Fibroblast of peridontal ligament (primary cell): Measurements from ENCODE around the gene LAMC2.

Source experiments
- DNase-seq: peaks from one replicate; pipeline ENCODE4 v3.0.0-alpha.2; 2010; ENCODE audit errors: extremely low read depth

The LAMC2 gene

DNA sequence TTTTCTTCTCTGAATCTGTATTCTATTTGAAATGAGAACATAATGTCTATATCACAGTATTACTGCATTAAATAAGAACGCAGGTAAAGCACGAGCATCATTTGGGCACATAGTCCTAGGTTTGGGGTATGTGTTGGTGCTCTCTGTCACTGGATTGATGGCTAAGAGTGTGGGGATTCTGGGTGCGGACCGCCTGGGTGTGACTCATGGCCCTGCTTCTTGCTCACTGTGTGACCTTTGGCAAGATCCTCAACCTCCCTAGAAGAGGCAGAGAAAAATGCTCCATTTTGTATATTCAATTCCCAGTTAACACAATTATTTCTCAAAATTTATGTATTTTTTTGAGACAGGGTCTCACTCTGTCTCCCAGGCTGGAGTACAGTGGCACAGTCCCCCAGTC, 99.7 kb downstream of the LAMC2 start:
- DNase-seq: no peak

DNA sequence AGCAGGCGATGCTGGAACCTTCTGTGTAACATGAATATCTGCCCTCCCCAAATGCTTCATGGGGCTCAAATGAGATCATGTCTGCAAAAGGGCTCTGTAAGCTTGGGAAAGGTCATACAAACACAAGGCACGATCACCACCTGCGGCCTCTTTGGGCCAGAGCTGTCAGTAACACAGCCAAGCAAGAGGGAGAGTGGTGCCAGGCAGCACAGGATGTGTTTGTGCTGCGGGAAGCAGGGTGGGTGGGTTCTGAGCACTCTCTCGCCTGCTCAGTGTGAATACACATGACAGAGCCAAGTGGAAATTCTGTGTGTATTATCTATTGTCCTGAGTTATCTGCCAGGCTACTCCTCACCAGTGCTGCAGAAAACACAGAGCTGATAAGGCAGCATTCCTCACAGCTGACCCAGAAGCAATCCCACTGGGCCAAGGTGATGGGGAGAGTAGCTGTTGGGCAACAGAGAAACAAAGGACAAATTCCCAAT, 101.2 kb downstream of the LAMC2 start:
- DNase-seq: no peak

DNA sequence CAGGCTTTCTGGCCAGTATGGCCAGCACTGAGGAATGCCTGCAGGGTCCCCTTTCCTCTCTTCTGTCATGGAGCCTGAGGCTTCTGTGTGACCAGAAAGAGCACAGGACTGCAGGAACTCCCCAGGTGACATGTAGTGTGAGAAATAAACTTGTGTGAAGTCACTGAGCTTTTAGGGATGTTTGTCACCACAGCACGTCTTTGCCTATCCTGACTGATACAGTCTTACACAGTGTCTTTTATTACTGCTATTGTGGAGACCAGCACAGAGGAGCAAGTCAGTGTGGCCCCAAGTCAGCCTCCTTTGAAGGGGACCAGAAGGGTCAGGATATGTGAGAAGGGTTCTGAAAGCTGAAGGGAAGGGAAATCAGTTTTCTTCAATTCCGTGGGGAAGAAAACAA, 102.5 kb downstream of the LAMC2 start:
- no peak for DNase-seq

DNA sequence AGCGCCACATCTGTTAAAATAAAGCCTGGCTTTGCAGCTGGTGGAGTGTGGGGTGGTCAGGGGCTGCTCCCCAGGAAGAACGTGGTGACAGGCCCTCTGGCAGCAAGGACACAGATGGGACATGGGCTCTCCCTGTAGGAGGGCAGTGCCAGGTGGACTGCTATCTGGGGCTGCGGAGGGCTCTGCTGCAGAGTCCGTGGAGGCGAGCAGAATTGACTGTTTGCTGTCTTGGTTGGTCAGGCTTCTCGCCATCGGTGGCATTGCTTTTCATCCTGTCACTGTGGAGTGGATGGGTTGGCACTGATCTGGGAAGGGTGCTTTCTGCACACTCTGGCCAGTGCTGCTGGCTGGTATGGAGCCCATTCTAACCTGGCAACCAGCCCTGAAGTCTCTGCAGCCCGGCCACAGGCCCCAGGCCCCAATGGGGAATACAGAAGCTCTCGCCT, 103.0 kb downstream of the LAMC2 start:
- DNase-seq: no peak

DNA sequence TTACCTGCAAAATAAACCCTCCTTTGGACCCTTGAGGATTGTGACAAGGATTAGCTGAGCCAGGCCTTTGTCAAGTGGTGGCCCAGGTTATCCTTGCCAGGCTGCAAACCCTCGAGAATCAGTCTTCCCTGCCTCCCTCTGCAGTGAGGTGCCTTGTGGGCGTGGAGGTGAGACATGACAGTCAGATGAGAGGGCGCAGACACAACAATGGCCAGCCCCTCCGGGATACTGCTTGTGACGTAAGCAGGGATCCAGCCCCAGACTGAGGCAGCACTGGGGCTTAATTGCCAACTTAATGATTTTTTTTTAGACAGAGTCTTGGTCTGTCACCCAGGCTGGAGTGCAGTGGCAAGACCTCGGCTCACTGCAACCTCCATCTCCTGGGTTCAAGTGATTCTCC, 104.6 kb downstream of the LAMC2 start:
- no peak for DNase-seq

DNA sequence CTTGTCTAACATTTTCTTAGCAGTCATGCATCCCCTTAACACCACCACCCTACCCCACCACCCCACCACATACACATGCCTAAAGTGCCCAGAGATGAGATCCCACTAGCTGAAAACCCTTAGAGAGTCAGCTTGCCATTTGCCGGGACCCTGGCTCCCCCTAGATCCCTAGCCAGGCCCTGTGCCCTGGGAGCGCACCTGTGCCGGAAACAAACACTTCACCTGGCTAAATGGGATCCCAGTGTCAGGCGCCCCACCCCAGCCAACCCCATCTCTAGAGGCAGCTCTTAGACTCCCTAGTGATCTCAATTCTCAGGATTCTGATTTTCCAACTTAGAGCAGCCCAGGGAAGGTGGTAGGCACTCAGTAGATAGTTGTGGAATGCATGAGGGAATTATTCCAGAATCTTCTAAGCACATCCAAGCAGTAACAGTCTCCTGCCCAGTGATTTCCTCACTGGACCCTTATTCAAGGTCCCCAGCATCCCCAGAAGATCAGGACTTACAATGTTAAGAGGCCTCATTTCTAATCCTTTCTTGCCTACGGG, 105.2 kb downstream of the LAMC2 start:
- no peak for DNase-seq

DNA sequence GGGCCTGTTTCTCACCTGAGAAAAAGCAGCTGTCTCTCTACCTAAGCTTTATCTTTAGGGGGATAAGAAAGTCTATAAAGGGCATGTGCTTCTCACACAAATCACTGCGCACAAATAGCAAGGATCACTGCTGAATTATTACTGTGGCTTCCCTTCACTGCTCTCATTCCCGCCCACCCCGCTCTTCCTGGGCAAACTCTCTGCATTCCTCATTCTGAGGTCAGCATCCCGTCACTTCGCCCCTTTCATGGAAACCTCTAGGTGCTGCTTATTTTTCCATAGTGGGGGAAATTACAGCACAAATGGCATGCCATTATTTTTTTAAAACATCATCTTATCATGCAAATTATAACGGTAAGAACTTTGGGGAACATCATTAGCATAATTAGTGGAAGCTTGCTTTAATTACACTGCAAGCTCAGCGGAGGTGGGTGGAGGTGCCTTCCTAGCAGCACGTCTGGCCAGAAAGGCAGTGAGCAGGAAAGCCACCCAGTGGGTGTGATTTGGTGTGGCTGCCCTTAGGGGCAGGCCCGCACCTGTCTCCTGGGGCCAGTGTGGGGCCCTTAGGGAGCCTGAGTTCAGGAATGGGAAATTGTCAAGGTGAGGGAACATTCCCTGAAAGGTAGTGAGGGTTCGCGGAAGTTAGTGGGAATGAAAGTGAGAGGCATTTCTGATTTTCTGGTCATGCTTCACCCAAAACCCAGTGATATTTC, 105.9 kb downstream of the LAMC2 start:
- DNase-seq: peak; percentile 76

DNA sequence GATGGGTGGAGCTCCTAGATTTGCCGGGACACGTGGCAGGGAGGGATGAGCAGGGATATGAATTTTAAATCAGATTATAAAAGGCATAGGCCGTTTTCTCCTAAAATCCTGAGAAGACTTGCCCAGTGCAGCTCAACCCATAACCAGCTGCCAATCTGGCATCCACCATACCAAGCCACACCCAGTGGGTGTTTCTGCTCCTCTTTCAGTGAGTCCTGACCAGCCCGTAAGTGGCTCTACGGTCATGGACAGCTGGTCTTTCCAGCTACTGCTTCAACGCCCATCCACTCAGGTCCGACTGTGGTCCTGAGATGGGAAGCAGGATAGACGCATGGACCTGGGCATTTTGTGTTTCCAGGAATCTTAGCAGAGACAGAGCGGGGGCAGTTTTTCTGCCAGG, 107.2 kb downstream of the LAMC2 start:
- DNase-seq: no peak

DNA sequence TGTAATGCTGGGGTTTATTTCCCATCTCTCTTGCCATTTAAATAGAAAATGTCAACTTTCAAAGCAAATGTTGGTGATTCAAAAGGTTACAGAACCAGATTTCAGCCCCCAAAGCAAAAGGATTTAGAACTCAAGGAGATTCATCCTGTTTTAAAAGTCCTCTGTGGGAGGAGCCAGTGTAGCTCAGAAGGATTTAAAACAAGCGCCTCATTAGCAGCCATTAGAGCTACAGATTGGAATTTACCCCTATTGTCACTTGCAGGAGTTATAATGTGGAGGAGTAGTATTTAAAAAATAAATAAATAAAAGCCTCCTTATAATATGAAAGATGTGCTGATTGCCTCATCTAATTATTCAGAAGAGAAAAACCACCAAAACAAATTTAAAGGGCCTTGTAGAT, 107.8 kb downstream of the LAMC2 start:
- DNase-seq: no peak
